ENCODE results near the gene SDR9C7. TPM values are rescaled to one million over a fixed set of nuclear protein-coding genes. Genes with fewer than 3 reads are reported as not detected.
"Not testable (repeated sequence)": the region's sequence is repeated elsewhere in the genome, so short reads cannot be mapped to it uniquely, and the experiment has no call there.

SDR9C7 gene
- total RNA-seq, 2 experiments from 2014 or later, result not detected

GRCh38 chr12:56880125-56880992 is 53.8 kb downstream of the SDR9C7 start:
- Histone ChIP-seq H3K27ac (ENCODE audit: low read depth, low read length, poor library complexity, severe bottlenecking) (no peak overlapping the region), H3K4me2 (ENCODE audit: low read length) (no peak overlapping the region), H3K36me3 (ENCODE audit: insufficient read depth, low read length) (no peaks in the 10 kb centered on the region), H3K4me1 (ENCODE audit: insufficient read depth, low read length, poor library complexity, severe bottlenecking) (no peaks in the 10 kb centered on the region), H3K9me3 (ENCODE audit: low read length) (no peaks in the 10 kb centered on the region), H3K79me2 (ENCODE audit: insufficient read depth, low read depth, low read length) (no peaks in the 10 kb centered on the region), H4K20me1 (ENCODE audit: insufficient read depth, low read length) (no peaks in the 10 kb centered on the region), H2AFZ (ENCODE audit: low read length) (no peak overlapping the region), H3K4me3 (ENCODE audit: low read depth, low read length, poor library complexity, severe bottlenecking) (no peak overlapping the region), H3K9me2 (ENCODE audit: insufficient read depth, low read length) (no peaks in the 10 kb centered on the region)
- intact Hi-C loops (cut with micrococcal nuclease; ENCODE audit: unreplicated experiment), result no loop called here
- DNase-seq (ENCODE audit: low spot score), result no peak
- TF ChIP-seq CTCF (conservative IDR thresholded peaks at IDR 0.05; ENCODE audit: low read length) (no peak), EZH2phosphoT487 (IDR thresholded peaks at IDR 0.05; ENCODE audit: borderline replicate concordance, low read depth, low read length) (no peak)
- BruUV-seq (replicated peaks), result no TSS peak
- ChIA-PET POLR2A (no interaction called here), CTCF (ENCODE audit: unreplicated experiment) (no interaction called here)

- POLR2A ChIA-PET; BruUV-seq (replicated peaks); H3K9me3 ChIP-seq (ENCODE audit: low read length); CTCF ChIA-PET (ENCODE audit: unreplicated experiment); H3K4me1 ChIP-seq (ENCODE audit: insufficient read depth, low read length, poor library complexity, severe bottlenecking); H3K4me2 ChIP-seq (ENCODE audit: low read length); DNase-seq (ENCODE audit: low spot score); H3K79me2 ChIP-seq (ENCODE audit: insufficient read depth, low read depth, low read length); intact Hi-C loops (cut with micrococcal nuclease; ENCODE audit: unreplicated experiment); H3K27ac ChIP-seq (ENCODE audit: low read depth, low read length, poor library complexity, severe bottlenecking); H3K4me3 ChIP-seq (ENCODE audit: low read depth, low read length, poor library complexity, severe bottlenecking); H4K20me1 ChIP-seq (ENCODE audit: insufficient read depth, low read length); H2AFZ ChIP-seq (ENCODE audit: low read length); H3K36me3 ChIP-seq (ENCODE audit: insufficient read depth, low read length); H3K9me2 ChIP-seq (ENCODE audit: insufficient read depth, low read length): not testable (repeated sequence)
Measured at GRCh38 chr12:56879240-56880124, 54.7 kb downstream of the SDR9C7 start.

GRCh38 chr12:56878010-56878339 is 56.2 kb downstream of the SDR9C7 start:
- no peaks in the 10 kb centered on the region for H3K9me2 ChIP-seq (ENCODE audit: insufficient read depth, low read length)
- CTCF ChIA-PET (ENCODE audit: unreplicated experiment), result no interaction called here
- H3K79me2 ChIP-seq (ENCODE audit: insufficient read depth, low read depth, low read length), result no peaks in the 10 kb centered on the region
- H3K27ac ChIP-seq (ENCODE audit: low read depth, low read length, poor library complexity, severe bottlenecking), result no peak overlapping the region
- no peak for DNase-seq (ENCODE audit: low spot score)
- H3K9me3 ChIP-seq (ENCODE audit: low read length), result peaks cover 5% of the 10 kb centered on the region; the same call in 1 of the 2 replicates
- no peak overlapping the region for H2AFZ ChIP-seq (ENCODE audit: low read length)
- H3K36me3 ChIP-seq (ENCODE audit: insufficient read depth, low read length), result no peaks in the 10 kb centered on the region
- POLR2A ChIA-PET, result no interaction called here
- no TSS peak for BruUV-seq (replicated peaks)
- no peaks in the 10 kb centered on the region for H4K20me1 ChIP-seq (ENCODE audit: insufficient read depth, low read length)
- TF ChIP-seq CTCF (conservative IDR thresholded peaks at IDR 0.05; ENCODE audit: low read length), result no peak
- no peak for TF ChIP-seq EZH2phosphoT487 (IDR thresholded peaks at IDR 0.05; ENCODE audit: borderline replicate concordance, low read depth, low read length)
- no peak overlapping the region for H3K4me2 ChIP-seq (ENCODE audit: low read length)
- no peaks in the 10 kb centered on the region for H3K4me1 ChIP-seq (ENCODE audit: insufficient read depth, low read length, poor library complexity, severe bottlenecking)
- intact Hi-C loops (cut with micrococcal nuclease; ENCODE audit: unreplicated experiment), result no loop called here
- no peak overlapping the region for H3K4me3 ChIP-seq (ENCODE audit: low read depth, low read length, poor library complexity, severe bottlenecking)

Measured in OCI-LY7 (cell line).